ENCODE data around the gene ZNRD2.
A peak's percentile ranks its signal among the peaks of the same experiment; 100 is the strongest.
"Not testable (repeated sequence)": the region's sequence is repeated elsewhere in the genome, so short reads cannot be mapped to it uniquely, and the experiment has no call there.

Gene ZNRD2, protein sequence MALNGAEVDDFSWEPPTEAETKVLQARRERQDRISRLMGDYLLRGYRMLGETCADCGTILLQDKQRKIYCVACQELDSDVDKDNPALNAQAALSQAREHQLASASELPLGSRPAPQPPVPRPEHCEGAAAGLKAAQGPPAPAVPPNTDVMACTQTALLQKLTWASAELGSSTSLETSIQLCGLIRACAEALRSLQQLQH

DNA sequence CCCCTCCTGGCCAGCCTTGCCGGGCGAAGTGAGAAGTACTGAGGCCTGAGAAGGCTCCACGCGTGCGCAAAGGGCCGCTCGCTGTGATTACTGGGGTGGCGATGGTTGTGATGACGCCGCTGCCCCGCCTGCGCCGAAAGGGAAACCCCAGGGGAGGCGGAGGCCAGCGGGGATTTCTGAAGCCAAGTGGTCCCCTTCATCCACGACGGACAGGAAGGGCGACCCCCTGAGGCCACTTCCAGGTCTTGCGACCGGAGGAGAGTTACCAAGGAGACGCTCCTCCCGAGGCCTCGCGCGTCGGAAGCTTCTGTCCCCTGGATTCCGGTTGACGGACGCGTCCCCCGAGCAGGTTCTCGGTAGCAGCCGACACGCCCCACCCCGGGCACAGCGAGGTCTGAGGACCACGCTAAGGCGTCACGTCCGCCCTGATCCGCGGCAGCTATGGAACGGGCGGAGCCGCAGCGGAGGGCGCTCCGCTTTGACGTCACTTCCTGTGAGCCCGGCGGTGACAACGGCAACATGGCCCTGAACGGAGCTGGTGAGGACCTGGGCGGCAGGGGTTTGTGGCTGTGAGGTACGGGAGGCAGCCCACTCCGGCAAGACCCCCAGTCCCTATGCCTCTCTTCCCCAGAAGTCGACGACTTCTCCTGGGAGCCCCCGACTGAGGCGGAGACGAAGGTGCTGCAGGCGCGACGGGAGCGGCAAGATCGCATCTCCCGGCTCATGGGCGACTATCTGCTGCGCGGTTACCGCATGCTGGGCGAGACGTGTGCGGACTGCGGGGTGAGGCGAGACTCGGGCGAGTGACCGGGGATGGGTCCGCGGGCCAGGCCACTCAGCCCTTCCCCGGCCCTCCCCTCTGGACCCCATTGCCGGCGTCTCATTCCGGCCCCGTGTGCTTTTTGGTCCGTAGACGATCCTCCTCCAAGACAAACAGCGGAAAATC is at the start of gene ZNRD2:
ZNRD2 (plus strand) TSS at position 505 of the 946 bp plus-strand sequence; CDS start at position 520, 15 bp downstream.
- DNase-seq (ENCODE audit: low spot score) = peak; percentile 99

DNA sequence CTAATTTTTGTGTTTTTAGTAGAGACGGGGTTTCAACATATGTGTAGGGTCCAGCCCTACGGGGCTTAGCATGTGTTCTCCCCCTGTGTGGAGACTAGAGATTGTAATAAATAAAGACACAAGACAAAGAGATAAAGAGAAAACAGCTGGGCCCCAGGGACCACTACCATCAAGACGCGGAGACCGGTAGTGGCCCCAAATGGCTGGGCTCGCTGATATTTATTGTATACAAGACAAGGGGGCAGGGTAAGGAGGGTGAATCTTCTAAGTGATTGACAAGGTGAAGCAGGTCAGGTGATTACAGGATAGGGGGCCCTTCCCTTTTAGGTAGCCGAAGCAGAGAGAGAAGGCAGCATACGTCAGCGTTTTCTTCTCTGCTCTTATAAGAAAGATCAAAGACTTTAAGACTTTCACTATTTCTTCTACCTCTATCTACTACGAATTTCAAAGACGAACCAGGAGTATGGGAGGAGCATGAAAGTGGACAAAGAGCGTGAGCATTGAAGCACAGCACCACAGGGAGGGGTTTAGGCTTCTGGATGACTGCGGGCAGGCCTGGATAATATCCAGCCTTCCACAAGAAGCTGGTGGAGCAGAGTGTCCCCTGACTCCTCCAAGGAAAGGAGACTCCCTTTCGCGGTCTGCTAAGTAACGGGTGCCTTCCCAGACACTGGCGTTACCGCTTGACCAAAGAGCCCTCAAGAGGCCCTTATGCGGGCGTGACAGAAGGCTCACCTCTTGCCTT is 48.3 kb upstream of the ZNRD2 start:
- not testable (repeated sequence) for DNase-seq (ENCODE audit: low spot score)

DNA sequence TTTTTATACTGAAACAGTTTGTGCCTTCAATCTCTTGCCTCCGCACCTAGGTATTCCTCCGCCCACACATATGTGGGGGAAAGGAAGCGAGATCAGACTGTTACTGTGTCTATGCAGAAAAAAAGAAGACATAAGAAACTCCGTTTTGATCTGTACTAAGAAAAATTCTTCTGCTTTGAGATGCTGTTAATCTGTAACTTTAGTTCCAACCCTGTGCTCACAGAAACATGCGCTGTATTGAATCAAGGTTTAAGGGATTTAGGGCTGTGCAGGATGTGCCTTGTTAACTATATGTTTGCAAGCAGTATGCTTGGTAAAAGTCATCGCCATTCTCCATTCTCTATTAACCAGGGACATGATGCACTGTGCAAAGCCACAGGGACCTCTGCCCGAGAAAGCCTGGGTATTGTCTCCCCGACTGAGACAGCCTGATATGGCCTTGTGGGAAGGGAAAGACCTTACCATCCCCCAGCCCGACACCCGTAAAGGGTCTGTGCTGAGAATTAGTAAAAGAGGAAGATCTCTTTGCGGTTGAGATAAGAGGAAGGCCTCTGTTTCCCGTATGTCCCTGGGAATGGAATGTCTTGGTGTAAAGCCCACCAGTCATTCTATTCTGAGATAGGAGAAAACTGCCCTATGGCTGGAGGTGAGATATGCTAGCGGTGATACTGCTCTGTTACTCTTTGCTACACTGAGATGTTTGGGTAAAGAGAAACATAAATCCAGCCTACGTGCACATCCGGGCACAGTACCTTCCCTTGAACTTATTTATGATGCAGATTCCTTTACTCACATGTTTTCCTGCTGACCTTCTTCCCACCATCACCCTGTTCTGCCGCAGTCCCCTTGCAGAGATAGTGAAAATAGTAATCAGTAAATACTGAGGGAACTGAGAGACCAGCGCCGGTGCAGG is 47.3 kb upstream of the ZNRD2 start:
- DNase-seq (ENCODE audit: low spot score) = not testable (repeated sequence)

DNA sequence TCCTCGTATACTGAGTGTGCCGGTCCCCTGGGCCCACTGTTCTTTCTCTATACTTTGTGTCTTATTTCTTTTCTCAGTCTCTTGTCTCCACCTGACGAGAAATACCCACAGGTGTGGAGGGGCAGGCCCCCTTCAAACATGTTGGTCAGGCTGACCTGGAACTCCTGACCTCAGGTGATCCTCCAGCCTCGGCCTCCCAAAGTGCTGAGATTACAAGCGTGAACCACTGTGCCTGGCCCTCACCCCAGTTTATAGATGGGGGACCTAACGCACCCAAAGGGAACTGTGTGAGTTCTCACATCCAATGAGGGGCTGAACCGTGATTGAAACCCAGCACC is 46.7 kb upstream of the ZNRD2 start:
- not testable (repeated sequence) for DNase-seq (ENCODE audit: low spot score)

DNA sequence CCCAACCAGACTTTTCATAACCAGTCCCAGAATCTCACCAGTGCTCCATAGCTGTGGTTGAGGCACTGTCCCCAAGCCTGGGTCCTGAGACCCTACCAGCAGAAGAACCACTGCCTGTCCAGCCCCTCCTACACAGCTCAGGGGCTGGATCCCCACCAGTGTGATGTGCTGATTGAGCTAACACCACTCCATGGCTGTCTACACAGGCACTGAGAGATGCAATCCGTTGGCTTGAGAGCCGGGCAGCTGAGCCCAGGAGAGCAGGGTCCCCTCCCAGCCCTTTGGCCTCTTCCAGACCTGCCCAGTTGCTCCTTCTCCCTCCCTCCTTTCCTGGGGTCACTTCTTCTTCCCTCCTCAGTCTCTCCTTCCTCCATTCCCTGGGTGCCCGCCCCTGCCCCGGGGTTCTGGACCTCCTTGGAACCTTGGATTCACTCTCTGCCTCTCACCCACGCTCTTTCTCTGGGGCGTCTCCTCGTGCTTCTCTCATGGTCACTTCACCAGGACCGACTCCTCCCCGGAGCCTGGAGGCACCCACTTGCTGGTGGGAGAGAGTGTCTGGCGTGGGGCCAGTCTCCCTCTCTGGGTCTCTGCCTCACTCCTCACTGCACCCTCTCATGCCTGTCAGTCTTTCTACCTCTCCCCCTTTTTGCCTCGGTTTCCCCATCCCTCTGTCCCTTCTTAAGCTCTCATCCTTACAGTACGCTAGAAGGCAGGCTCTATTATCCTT is 46.1 kb upstream of the ZNRD2 start:
- DNase-seq (ENCODE audit: low spot score) = no peak

DNA sequence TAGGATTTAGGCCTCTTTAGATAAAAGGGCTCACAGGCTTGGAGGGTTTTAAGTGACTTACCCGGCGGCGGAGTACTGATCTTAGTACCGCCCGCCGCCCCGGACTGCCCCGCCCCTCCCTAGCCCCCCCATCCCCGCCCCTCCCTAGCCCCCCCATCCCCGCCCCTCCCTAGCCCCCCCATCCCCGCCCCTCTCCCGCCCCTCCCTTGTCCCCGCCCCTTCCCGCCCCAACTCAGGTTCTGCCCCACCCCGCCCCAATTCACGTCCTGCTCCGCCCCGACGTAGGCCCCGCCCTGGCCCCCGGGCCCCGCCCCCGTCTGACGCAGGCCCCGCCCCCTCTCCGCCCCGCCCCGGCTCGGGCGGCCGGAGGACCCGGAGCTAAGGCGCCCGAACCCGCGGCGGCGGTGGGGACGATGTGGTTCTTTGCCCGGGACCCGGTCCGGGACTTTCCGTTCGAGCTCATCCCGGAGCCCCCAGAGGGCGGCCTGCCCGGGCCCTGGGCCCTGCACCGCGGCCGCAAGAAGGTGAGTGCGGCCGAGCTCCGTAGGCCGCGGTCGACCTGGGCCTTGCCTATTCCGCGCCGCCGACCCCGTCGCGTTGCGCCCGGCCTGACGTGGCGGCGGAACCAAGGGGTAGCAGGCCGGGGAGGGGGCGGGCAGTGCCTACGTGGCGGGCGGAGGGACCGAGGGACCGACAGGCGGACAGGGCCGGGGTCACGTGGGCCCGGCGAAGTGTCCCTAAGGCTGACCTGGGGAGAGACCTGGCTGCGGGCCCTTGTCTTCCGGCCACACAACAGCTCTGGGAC is 45.3 kb upstream of the ZNRD2 start, which contains the start of gene SCYL1:
SCYL1 (plus strand) TSS at position 343 of the 805 bp plus-strand sequence; CDS start at position 414, 71 bp downstream.
- DNase-seq (ENCODE audit: low spot score) = peak; percentile 67

DNA sequence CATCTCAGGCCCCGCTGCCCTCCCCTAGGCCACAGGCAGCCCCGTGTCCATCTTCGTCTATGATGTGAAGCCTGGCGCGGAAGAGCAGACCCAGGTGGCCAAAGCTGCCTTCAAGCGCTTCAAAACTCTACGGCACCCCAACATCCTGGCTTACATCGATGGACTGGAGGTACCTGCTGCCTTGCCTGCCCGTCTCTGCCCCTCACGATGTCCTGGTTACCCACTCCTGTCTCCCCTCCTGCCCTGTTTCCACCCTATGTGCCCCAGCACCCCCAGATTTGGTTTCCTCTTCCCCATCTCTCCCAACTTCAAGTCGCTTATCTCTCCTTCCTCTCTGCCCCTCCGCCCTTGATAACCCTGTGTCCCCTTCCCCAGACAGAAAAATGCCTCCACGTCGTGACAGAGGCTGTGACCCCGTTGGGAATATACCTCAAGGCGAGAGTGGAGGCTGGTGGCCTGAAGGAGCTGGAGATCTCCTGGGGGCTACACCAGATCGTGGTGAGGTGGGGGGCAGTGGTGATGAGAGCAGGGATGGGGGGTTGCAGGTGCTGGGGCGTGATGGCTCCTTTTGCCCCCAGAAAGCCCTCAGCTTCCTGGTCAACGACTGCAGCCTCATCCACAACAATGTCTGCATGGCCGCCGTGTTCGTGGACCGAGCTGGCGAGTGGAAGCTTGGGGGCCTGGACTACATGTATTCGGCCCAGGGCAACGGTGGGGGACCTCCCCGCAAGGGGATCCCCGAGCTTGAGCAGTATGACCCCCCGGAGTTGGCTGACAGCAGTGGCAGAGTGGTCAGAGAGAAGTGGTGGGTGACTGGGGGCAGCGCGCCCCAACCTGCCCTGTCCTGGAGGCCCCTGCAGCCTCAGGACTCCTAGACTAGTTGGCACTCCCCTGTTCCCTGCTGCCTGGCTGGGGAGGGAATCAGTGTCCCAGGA is 44.5 kb upstream of the ZNRD2 start:
- no peak for DNase-seq (ENCODE audit: low spot score)

DNA sequence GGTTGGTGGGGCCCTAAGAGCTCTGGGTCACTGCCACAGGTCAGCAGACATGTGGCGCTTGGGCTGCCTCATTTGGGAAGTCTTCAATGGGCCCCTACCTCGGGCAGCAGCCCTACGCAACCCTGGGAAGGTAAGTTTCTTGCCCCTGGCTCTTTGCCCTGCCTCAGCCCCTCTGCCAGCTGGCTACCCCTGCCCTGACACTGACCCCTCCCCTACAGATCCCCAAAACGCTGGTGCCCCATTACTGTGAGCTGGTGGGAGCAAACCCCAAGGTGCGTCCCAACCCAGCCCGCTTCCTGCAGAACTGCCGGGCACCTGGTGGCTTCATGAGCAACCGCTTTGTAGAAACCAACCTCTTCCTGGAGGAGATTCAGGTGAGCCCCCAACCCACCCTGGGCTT is 43.5 kb upstream of the ZNRD2 start:
- DNase-seq (ENCODE audit: low spot score) = no peak

DNA sequence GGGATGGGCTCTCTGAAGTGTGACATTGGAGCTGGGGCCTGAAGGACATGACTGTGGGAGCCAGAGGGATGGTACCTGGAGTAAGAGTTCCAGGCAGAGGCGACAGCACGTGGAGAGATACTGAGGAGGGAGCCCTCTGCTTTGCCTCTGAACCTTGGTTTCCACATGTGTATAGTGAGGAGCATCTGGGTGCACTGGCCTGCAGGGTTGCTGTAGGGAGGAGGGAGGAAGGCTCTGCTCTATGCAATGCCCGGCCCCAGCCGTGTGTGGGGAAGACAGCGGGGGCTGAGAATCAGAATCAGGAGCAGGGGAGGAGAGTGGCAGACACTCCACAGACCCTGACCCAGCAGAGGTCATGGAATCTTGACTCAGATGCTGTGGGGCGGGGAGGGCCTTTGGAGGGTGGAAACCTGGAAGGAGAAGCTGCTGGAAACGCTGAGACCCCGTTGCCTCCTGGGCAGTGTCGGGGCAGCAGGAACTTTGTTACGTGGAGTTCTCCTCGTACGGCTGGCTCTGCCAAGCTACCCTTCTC is 41.4 kb upstream of the ZNRD2 start:
- no peak for DNase-seq (ENCODE audit: low spot score)

DNA sequence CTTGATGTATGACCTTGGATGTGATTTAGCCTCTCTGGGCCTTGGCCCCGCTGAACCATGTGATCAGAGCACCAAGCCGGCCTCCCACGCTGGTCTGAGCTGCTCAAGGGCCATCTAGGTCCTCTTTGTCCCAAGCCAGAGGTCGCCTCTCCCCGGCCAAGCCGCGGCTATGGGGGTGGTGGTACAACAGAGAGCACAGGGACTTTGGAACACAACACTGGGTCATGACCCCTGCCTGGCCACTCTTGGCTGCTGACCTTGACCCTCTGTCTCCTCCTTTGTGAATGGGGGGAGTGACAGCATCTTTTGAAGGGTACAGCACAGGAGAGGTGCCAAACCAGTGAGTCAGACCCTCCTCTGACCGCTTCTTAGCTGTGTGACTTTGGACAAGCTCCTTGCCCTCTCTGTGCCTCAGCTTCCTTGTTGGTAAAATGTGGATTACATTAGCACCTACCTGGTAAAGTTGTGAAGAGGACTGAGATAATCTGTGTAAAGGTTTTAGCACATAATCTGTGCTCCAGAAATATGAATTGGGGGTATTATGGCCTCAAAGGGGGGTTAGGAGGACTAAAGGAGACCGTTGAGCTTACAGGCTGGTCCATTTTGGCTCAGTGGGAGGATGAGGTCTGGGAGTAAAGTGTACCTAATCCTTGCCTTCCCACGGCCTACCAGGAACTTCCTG is 40.7 kb upstream of the ZNRD2 start:
- DNase-seq (ENCODE audit: low spot score) = no peak

DNA sequence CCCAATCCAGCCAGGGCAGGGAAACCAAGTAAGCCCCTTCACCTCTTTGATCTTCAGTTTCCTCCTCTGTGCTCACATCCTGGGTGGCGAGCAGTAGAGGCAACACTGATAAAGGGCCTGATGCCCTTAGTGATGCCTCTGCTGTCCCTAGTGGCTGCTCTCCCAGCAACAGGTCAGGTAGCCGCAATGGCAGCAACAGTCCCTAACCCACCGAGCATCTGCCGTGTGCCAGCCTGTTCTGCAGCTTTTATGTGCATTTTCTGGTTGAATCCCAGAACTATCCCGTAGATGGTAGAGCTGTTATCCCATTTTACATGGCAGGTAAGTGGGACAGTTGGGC is 40.1 kb upstream of the ZNRD2 start:
- DNase-seq (ENCODE audit: low spot score) = peak; percentile 70

DNA sequence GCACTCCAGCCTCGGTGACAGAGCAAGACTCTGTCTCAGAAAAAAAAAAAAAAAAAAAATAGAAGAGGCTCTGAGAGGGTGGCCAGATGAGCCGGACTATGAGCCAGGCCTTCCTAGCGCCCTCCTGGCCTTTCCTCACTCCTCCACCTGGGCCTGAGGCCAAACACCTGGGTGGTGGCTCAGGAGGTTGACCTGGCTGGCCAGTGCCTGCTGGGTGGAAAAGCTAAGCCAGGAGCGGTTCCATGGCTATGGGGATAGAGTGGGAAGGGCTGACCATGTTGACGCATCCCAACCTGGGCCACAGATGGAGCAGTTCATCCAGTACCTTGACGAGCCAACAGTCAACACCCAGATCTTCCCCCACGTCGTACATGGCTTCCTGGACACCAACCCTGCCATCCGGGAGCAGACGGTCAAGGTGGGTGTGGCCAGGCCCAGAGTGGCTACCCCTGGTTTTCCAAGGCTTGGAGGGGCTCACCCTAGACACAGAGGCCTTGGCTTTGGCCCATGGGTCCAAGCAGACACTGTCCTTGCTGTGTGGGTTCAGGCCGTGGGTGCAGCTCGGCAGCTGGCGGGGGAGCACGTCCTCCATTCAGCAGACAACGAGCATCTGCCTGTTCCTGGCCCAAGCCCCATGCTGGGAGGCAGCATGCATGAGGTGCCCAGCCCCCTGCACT is 37.8 kb upstream of the ZNRD2 start:
- no peak for DNase-seq (ENCODE audit: low spot score)

DNA sequence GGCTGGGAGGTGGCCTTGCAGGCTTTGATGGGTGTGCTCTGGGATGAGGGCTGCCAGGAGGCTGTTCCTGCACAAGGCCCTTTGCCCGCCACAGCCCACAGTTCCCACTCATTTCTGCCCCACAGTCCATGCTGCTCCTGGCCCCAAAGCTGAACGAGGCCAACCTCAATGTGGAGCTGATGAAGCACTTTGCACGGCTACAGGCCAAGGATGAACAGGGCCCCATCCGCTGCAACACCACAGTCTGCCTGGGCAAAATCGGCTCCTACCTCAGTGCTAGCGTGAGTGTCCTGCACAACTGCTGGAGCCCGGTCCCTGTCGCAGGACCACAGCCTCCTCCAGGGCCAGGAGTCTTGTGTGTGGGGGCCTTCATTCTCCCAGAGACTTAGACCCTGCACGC is 35.2 kb upstream of the ZNRD2 start:
- no peak for DNase-seq (ENCODE audit: low spot score)

DNA sequence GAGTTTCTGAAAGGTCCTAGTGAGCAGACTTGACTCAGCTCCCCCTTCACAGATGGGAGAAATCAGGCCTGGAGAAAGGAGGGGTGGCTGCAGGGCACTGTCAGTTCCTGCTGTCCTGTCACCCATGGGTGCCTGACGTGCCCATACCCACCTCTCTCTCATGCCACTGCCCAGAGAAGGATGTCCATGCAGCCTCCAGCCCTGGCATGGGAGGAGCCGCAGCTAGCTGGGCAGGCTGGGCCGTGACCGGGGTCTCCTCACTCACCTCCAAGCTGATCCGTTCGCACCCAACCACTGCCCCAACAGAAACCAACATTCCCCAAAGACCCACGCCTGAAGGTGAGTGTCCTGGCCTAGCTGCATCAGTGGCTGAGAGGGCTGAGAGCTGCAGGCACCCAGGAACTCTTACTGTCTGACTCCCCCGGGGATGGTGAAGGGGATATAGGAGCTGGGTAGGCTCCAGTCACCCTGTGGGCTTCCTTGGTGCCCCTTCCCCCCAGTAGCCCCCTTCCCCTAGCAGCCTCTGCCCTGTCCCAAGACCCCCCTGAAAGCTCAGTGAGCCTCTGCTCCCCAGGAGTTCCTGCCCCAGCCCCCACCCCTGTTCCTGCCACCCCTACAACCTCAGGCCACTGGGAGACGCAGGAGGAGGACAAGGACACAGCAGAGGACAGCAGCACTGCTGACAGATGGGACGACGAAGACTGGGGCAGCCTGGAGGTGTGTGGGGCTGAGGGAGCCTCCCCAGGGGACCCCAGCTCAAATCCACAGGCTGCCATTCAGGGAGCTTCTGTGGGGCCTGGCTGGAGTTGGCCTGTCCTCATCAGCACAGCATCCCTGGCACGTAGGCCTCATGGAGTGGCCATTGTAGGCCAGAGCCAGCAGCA is 33.6 kb upstream of the ZNRD2 start:
- DNase-seq (ENCODE audit: low spot score) = no peak

DNA sequence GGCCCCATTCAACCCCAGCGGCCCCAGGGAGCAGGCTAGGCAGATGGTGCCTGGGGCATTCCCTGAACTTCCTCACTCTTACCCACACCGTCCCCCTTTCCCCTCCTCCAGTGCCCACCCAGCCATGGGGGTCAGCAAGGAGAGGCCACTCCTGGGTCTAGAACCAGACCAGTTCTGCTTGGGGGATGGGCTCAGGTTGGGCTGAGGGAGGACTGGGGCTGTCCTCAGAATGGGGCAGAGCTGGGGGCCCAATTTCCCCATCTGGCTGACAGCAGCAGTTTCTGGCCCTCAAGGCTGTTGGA is 33.0 kb upstream of the ZNRD2 start:
- DNase-seq (ENCODE audit: low spot score) = no peak

DNA sequence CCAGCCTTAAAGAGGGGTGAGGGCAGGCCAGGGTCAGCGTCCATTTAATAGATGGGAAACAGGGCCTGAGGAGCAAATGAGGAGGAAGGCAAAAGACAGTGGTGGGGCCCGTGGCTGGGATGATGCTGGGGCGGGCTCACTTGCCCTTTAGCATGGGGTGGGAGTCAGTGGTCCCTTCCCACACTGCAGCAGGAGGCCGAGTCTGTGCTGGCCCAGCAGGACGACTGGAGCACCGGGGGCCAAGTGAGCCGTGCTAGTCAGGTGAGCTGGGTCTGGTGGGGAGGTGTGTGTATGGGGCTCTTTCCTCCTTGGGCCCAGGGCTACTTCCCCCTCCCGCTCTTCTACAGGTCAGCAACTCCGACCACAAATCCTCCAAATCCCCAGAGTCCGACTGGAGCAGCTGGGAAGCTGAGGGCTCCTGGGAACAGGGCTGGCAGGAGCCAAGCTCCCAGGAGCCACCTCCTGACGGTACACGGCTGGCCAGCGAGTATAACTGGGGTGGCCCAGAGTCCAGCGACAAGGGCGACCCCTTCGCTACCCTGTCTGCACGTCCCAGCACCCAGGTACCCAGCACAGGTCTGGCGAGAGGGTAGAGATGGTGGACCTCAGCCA is 32.6 kb upstream of the ZNRD2 start:
- DNase-seq (ENCODE audit: low spot score) = no peak

Data from NAMALWA (cell line).